CD4-positive, alpha-beta memory T cell (primary cell): ENCODE data around the gene RASA3. TPM values are rescaled to one million over a fixed set of nuclear protein-coding genes. Genes with fewer than 3 reads are reported as not detected.

Source experiments
- CTCF ChIA-PET: fragments of 350-600 bp; sonication (Branson Sonifier 250); formaldehyde crosslinking; loops from one replicate; lab custom pipeline; 2021; ENCODE audit warnings: inconsistent platforms; ENCODE audit not compliant: partially characterized antibody; lab: Charles Lee
- POLR2A ChIA-PET: fragments of 350-600 bp; sonication (Branson Sonifier 250); formaldehyde crosslinking; loops from one replicate; lab custom pipeline; 2021; ENCODE audit not compliant: partially characterized antibody; lab: Charles Lee
- DNase-seq, 5 donors: peaks; one replicate each; pipeline versions ENCODE4 v3.0.0 to v3.0.0-alpha.2; 2020 to 2022; ENCODE audit warnings: mixed read lengths in 1 of 5
- H3K27ac ChIP-seq: one replicate; pipeline ENCODE4 v1.7.0; 2013; ENCODE audit warnings: low read depth, low read length
- H3K27me3 ChIP-seq: 2 replicates; pipeline ENCODE4 v1.7.0; 2013; ENCODE audit warnings: mild to moderate bottlenecking, low read length, moderate library complexity; ENCODE audit not compliant: insufficient read depth
- H3K36me3 ChIP-seq: 2 replicates; pipeline ENCODE4 v1.7.0; 2013; ENCODE audit warnings: mild to moderate bottlenecking, low read length, moderate library complexity; ENCODE audit not compliant: insufficient read depth
- H3K4me1 ChIP-seq: 2 replicates; pipeline ENCODE4 v1.7.0; 2013; ENCODE audit warnings: mild to moderate bottlenecking, low read length, moderate library complexity; ENCODE audit not compliant: insufficient read depth
- H3K4me3 ChIP-seq, 2 donors: one replicate each; pipeline ENCODE4 v1.7.0; 2013; ENCODE audit warnings: low read length in 2 of 2, mild to moderate bottlenecking in 1 of 2
- H3K9me3 ChIP-seq, 2 donors: one replicate each; pipeline ENCODE4 v1.7.0; 2013; ENCODE audit warnings: low read length in 2 of 2, control low read depth in 1 of 2; ENCODE audit not compliant: control insufficient read depth in 1 of 2
- H3K27ac Mint-ChIP-seq, 7 donors: one replicate each; pipeline ENCODE4 v1.8.0; 2020 to 2021; ENCODE audit warnings: mixed read lengths in 7 of 7, mild to moderate bottlenecking in 6 of 7, inconsistent platforms in 3 of 7, moderate library complexity in 3 of 7
- H3K27me3 Mint-ChIP-seq, 2 donors: one replicate each; pipeline ENCODE4 v1.8.0; 2020 to 2021; ENCODE audit warnings: mixed read lengths in 2 of 2
- H3K36me3 Mint-ChIP-seq, 2 donors: one replicate each; pipeline ENCODE4 v1.8.0; 2020 to 2021; ENCODE audit warnings: mixed read lengths in 2 of 2, inconsistent platforms in 1 of 2, mild to moderate bottlenecking in 1 of 2
- H3K4me1 Mint-ChIP-seq, 4 donors: one replicate each; pipeline ENCODE4 v1.8.0; 2020 to 2021; ENCODE audit warnings: mixed read lengths in 4 of 4, mild to moderate bottlenecking in 1 of 4
- H3K4me3 Mint-ChIP-seq, 8 donors: one replicate each; pipeline ENCODE4 v1.8.0; 2020 to 2021; ENCODE audit warnings: mixed read lengths in 8 of 8, mild to moderate bottlenecking in 7 of 8, moderate library complexity in 6 of 8, inconsistent platforms in 3 of 8
- H3K9me3 Mint-ChIP-seq, 8 donors: one replicate each; pipeline ENCODE4 v1.8.0; 2020 to 2021; ENCODE audit warnings: mixed read lengths in 8 of 8, mild to moderate bottlenecking in 5 of 8, inconsistent platforms in 3 of 8, moderate library complexity in 1 of 8
- intact Hi-C: fragments of 100-400 bp; cut with micrococcal nuclease; formaldehyde crosslinking; loops from one replicate; pipeline ENCODE4 v1.15.1; 2023
- polyA plus RNA-seq, 2 donors: library from polyadenylated mRNA; unstranded; fragments of 300-500 nt; fragmentation: Illumina TruSeq; gene quantifications; one replicate each; pipeline ENCODE4 v1.2.3, GENCODE V29; 2021
- total RNA-seq, 2 experiments: library from RNA; stranded (reverse); gene quantifications; one replicate each; pipeline ENCODE4 v1.2.3, GENCODE V29; 2021

The RASA3 gene
- total and polyA plus RNA-seq, 4 experiments from 2014 or later, result 65.5 to 174 (median 156) TPM

GRCh38 chr13:114072421-114072820, 60.0 kb downstream of the RASA3 start:
- H3K27ac Mint-ChIP-seq, result peak overlapping the region in 5 of 7 donors; percentile 18 to 81 (median 70)
- DNase-seq, result peak in 1 of 5 donors; percentile 35
- no peaks in the 10 kb centered on the region for H3K27me3 ChIP-seq
- H3K36me3 Mint-ChIP-seq, result peaks cover 53 to 62% of the 10 kb centered on the region in 2 donors
- intact Hi-C loops, result no loop called here
- peaks cover 22 to 68% (median 32%) of the 10 kb centered on the region in 4 donors for H3K4me1 Mint-ChIP-seq
- ChIA-PET POLR2A (interaction anchor here (1.1 to 1.2 kb wide), 3 partner anchors 18 to 58 kb away, joined by 3 to 5 read pairs (median 3); no protein-coding TSS in a partner anchor), CTCF (interaction anchor here (1.0 to 1.1 kb wide), 2 partner anchors 20 to 34 kb away, joined by 3 read pairs; no protein-coding TSS in a partner anchor)
- H3K27me3 Mint-ChIP-seq, result no peaks in the 10 kb centered on the region
- peaks cover 0 to 22% (median 0%) of the 10 kb centered on the region in 8 donors for H3K9me3 Mint-ChIP-seq
- H3K27ac ChIP-seq, result no peak overlapping the region
- no peak overlapping the region for H3K4me3 ChIP-seq
- peak overlapping the region in 1 of 8 donors; percentile 9 for H3K4me3 Mint-ChIP-seq
- H3K36me3 ChIP-seq, result peaks cover 53% of the 10 kb centered on the region
- H3K4me1 ChIP-seq, result peaks cover 29% of the 10 kb centered on the region
- H3K9me3 ChIP-seq, result no peaks in the 10 kb centered on the region

DNA sequence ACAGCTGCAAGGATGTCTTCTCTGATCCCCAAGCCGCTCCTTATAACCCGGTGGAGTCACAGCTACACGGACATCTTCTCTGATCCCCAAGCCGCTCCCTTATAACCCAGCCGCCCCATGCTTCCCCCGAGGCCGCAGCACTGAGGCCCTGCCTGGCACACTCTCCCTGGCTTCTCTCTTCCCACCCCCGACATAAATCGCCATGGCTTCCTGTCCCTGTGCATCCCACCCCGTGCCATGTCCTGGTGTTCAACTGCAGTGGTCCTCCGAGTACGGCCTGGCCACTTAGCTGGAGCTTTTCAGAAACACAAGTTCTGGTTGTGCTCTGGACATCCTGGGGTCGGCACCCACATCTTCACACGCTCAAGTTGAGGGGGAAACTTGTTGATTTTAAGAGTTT, 60.4 kb downstream of the RASA3 start:
- Histone ChIP-seq H3K27ac (no peak overlapping the region), H3K9me3 (no peaks in the 10 kb centered on the region), H3K4me3 (no peak overlapping the region), H3K36me3 (peaks cover 49% of the 10 kb centered on the region), H3K27me3 (no peaks in the 10 kb centered on the region), H3K4me1 (peaks cover 30% of the 10 kb centered on the region)
- Mint-ChIP-seq H3K4me1 (peaks cover 21 to 67% (median 32%) of the 10 kb centered on the region in 4 donors), H3K4me3 (peak overlapping the region in 2 of 8 donors; percentile 22 to 32), H3K27me3 (no peaks in the 10 kb centered on the region), H3K27ac (peak overlapping the region in 4 of 7 donors; percentile 56 to 81 (median 72)), H3K9me3 (peaks cover 0 to 19% (median 0%) of the 10 kb centered on the region in 8 donors), H3K36me3 (peaks cover 54 to 62% of the 10 kb centered on the region in 2 donors)
- POLR2A ChIA-PET, result interaction anchor here (1.1 to 1.2 kb wide), 3 partner anchors 19 to 59 kb away, joined by 3 to 5 read pairs (median 3); no protein-coding TSS in a partner anchor
- peak in 1 of 5 donors; percentile 3 for DNase-seq
- intact Hi-C loops, result no loop called here
- CTCF ChIA-PET, result interaction anchor here (1.0 to 1.1 kb wide), 2 partner anchors 20 to 35 kb away, joined by 3 read pairs; no protein-coding TSS in a partner anchor

DNA sequence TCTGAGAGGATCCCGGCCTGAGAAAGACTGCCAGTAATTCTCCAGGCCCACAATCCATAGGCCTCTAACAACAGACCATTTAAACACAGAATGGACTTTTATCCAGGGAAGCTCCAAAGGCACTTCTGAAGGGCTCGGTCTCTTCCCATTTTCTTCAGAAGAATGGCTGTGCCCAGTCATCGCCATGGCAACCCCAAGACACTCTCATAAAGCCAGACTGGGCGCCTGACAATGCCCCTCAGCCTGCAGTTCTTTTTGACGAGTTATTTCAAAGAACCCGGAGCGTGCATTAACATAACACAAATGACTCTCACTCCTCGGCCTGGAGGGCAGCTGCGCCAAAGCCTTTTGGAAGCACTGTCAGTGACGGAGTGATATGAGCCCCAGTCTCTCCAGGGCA, 61.0 kb downstream of the RASA3 start:
- Histone ChIP-seq H3K27me3 (no peaks in the 10 kb centered on the region), H3K36me3 (peaks cover 46% of the 10 kb centered on the region), H3K27ac (no peak overlapping the region), H3K4me3 (no peak overlapping the region), H3K9me3 (no peaks in the 10 kb centered on the region), H3K4me1 (peaks cover 33% of the 10 kb centered on the region)
- no peak for DNase-seq
- Mint-ChIP-seq H3K27ac (peak overlapping the region in 4 of 7 donors; percentile 57 to 81 (median 71)), H3K4me1 (peaks cover 21 to 64% (median 33%) of the 10 kb centered on the region in 4 donors), H3K4me3 (peak overlapping the region in 1 of 8 donors; percentile 57), H3K9me3 (peaks cover 0 to 14% (median 0%) of the 10 kb centered on the region in 8 donors), H3K27me3 (no peaks in the 10 kb centered on the region), H3K36me3 (peaks cover 50 to 61% of the 10 kb centered on the region in 2 donors)
- ChIA-PET CTCF (interaction anchor here (1.0 kb wide), 1 partner anchor 21 kb away, joined by 3 read pairs; no protein-coding TSS in a partner anchor), POLR2A (interaction anchor here (1.1 to 1.2 kb wide), 2 partner anchors 19 to 27 kb away, joined by 3 to 5 read pairs; no protein-coding TSS in a partner anchor)
- intact Hi-C loops, result no loop called here

- H3K36me3 Mint-ChIP-seq, result peaks cover 43 to 66% of the 10 kb centered on the region in 2 donors
- H3K27ac ChIP-seq, result no peak overlapping the region
Measured at GRCh38 chr13:114070098-114070799, 62.2 kb downstream of the RASA3 start.

GRCh38 chr13:114069376-114070097, 62.9 kb downstream of the RASA3 start:
- Mint-ChIP-seq H3K4me3 (no peak overlapping the region), H3K27ac (peak overlapping the region in 4 of 7 donors; percentile 36 to 89 (median 74)), H3K9me3 (peaks cover 0 to 13% (median 0%) of the 10 kb centered on the region in 8 donors), H3K4me1 (peaks cover 28 to 73% (median 48%) of the 10 kb centered on the region in 4 donors), H3K36me3 (peaks cover 38 to 66% of the 10 kb centered on the region in 2 donors), H3K27me3 (no peaks in the 10 kb centered on the region)
- H3K27me3 ChIP-seq, result no peaks in the 10 kb centered on the region
- H3K27ac ChIP-seq, result no peak overlapping the region
- H3K9me3 ChIP-seq, result no peaks in the 10 kb centered on the region
- CTCF ChIA-PET, result no interaction called here
- DNase-seq, result peak in 1 of 5 donors; percentile 8
- peaks cover 48% of the 10 kb centered on the region for H3K4me1 ChIP-seq
- intact Hi-C loops, result loop anchor here (10.0 kb wide), 1 partner anchor 65 kb away; no protein-coding TSS in a partner anchor
- POLR2A ChIA-PET, result interaction anchor here (2.3 to 4.9 kb wide), 2 partner anchors 19 to 42 kb away, joined by 7 to 42 read pairs; no protein-coding TSS in a partner anchor
- no peak overlapping the region for H3K4me3 ChIP-seq
- H3K36me3 ChIP-seq, result peaks cover 38% of the 10 kb centered on the region

More at GRCh38 chr13:114070098-114070799, 62.2 kb downstream of the RASA3 start:
- Histone ChIP-seq H3K36me3 (peaks cover 45% of the 10 kb centered on the region), H3K4me3 (no peak overlapping the region), H3K27me3 (no peaks in the 10 kb centered on the region), H3K9me3 (no peaks in the 10 kb centered on the region), H3K4me1 (peaks cover 44% of the 10 kb centered on the region)
- DNase-seq, result peak in 1 of 5 donors; percentile 19
- ChIA-PET CTCF (no interaction called here), POLR2A (no interaction called here)
- Mint-ChIP-seq H3K27me3 (no peaks in the 10 kb centered on the region), H3K4me3 (no peak overlapping the region), H3K9me3 (peaks cover 0 to 13% (median 0%) of the 10 kb centered on the region in 8 donors), H3K4me1 (peaks cover 26 to 72% (median 43%) of the 10 kb centered on the region in 4 donors), H3K27ac (peak overlapping the region in 1 of 7 donors; percentile 65)
- intact Hi-C loops, result no loop called here

DNA sequence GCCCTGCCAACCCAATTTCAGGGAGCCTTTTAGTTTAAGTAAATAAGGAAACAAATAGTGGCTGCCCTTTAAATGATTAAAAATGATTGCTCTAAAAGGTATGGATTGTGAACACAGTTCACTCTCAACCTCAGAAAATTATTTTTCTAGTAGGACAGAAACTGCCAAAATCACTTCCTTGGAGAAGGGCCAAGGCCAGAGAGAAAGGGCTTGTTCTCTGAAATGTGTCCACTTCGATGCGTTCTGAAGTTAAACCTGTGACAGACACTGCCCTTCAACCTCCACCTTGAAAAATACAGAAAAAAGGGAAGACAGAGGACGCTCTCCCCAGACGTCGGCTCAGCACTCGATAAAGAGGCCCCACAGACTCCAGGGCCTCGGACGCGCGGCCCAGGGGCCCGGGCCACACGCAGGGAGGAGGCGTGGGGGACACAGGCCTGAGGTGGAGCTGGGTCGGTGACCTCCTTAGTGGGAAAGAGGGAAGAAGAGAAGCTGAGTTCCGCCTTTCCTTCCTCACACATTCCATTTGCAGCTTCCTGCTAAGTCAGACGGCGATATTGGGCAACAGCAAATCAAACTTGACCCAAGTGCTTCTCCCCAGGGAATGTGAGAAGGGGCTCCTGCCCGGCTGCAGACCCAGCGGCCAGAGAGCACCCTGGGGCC, 63.6 kb downstream of the RASA3 start:
- peaks cover 56% of the 10 kb centered on the region for H3K4me1 ChIP-seq
- H3K9me3 ChIP-seq, result no peaks in the 10 kb centered on the region
- no peak overlapping the region for H3K27ac ChIP-seq
- Mint-ChIP-seq H3K9me3 (peaks cover 0 to 13% (median 0%) of the 10 kb centered on the region in 8 donors), H3K36me3 (peaks cover 31 to 65% of the 10 kb centered on the region in 2 donors), H3K4me1 (peaks cover 27 to 75% (median 51%) of the 10 kb centered on the region in 4 donors), H3K4me3 (peak overlapping the region; percentile 41 to 87 (median 82)), H3K27me3 (no peaks in the 10 kb centered on the region), H3K27ac (peak overlapping the region; percentile 85 to 97 (median 93))
- no peak overlapping the region for H3K4me3 ChIP-seq
- ChIA-PET POLR2A (interaction anchor here (2.3 to 4.9 kb wide), 2 partner anchors 20 to 42 kb away, joined by 7 to 42 read pairs; no protein-coding TSS in a partner anchor), CTCF (interaction anchor here (0.6 kb wide), 1 partner anchor 155 kb away, joined by 3 read pairs; no protein-coding TSS in a partner anchor)
- H3K27me3 ChIP-seq, result no peaks in the 10 kb centered on the region
- peak in 1 of 5 donors; percentile 29 for DNase-seq
- intact Hi-C loops, result loop anchor here (10.0 kb wide), 1 partner anchor 64 kb away; no protein-coding TSS in a partner anchor
- H3K36me3 ChIP-seq, result peaks cover 37% of the 10 kb centered on the region
